ENCODE results near the gene EZR.

- no peak for TF ChIP-seq CTCF (IDR thresholded peaks at IDR 0.05)
- no peak for TF ChIP-seq EP300 (IDR thresholded peaks at IDR 0.05)
Measured at GRCh38 chr6:158853880-158854213, 34.7 kb upstream of the EZR start.

All from tibial nerve (tissue), 4 donors.